ENCODE data around the gene MCAT.
"Not testable (repeated sequence)": the region's sequence is repeated elsewhere in the genome, so short reads cannot be mapped to it uniquely, and the experiment has no call there.

Gene MCAT

GRCh38 chr22:43114958-43115357 is 28.2 kb downstream of the MCAT start:
- Histone ChIP-seq H3K27ac (peak overlapping the region; percentile 39; the same call in 1 of the 2 replicates), H3K4me1 (peaks cover 97% of the 10 kb centered on the region), H3K36me3 (no peaks in the 10 kb centered on the region), H3K9me3 (no peaks in the 10 kb centered on the region), H4K20me1 (peaks cover 6% of the 10 kb centered on the region; the same call in 1 of the 2 replicates), H3K27me3 (peaks cover 23% of the 10 kb centered on the region), H3K4me3 (no peak overlapping the region), H3K4me2 (peak overlapping the region; percentile 92), H3K9ac (no peak overlapping the region)
- TF ChIP-seq Cebpa-rat (IDR thresholded peaks at IDR 0.05) = no peak

- H3K27me3 ChIP-seq = peaks cover 33% of the 10 kb centered on the region
- peak overlapping the region; percentile 16; the same call in 1 of the 2 replicates for H3K9ac ChIP-seq
- H3K4me1 ChIP-seq = peaks cover 90% of the 10 kb centered on the region
- H3K27ac ChIP-seq = peak overlapping the region; percentile 65
- peak overlapping the region; percentile 25 for H3K4me3 ChIP-seq
- no peak for TF ChIP-seq Cebpa-rat (IDR thresholded peaks at IDR 0.05)
- peak overlapping the region; percentile 92 for H3K4me2 ChIP-seq
- no peaks in the 10 kb centered on the region for H3K9me3 ChIP-seq
- H4K20me1 ChIP-seq = peaks cover 6% of the 10 kb centered on the region; the same call in 1 of the 2 replicates
- H3K36me3 ChIP-seq = no peaks in the 10 kb centered on the region
Observed at GRCh38 chr22:43113526-43114251, 29.5 kb downstream of the MCAT start.

- Histone ChIP-seq H4K20me1 (peaks cover 6% of the 10 kb centered on the region; the same call in 1 of the 2 replicates), H3K9me3 (no peaks in the 10 kb centered on the region), H3K27me3 (peaks cover 33% of the 10 kb centered on the region), H3K27ac (peak overlapping the region; percentile 63), H3K4me3 (peak overlapping the region; percentile 75), H3K36me3 (no peaks in the 10 kb centered on the region), H3K4me1 (peaks cover 75% of the 10 kb centered on the region), H3K9ac (peak overlapping the region; percentile 79), H3K4me2 (peak overlapping the region; percentile 92)
- no peak for TF ChIP-seq Cebpa-rat (IDR thresholded peaks at IDR 0.05)
Observed at GRCh38 chr22:43110927-43111623, 32.1 kb downstream of the MCAT start.

- peak within 1 kb of the TSS; percentile 75 for H3K4me3 ChIP-seq
- peak within 1 kb of the TSS; percentile 79 for H3K9ac ChIP-seq
Observed at GRCh38 chr22:43110444-43110926, 32.7 kb downstream of the MCAT start, which contains the start of gene BIK. Gene BIK, plus strand, starts transcription at chr22:43110750. Its CDS starts 13,273 bp downstream, at chr22:43124023.

GRCh38 chr22:43109921-43110443 is 33.2 kb downstream of the MCAT start:
- Histone ChIP-seq H3K9me3 (no peaks in the 10 kb centered on the region), H3K9ac (no peak overlapping the region), H3K4me2 (peak overlapping the region; percentile 92), H3K36me3 (no peaks in the 10 kb centered on the region), H3K27ac (no peak overlapping the region), H4K20me1 (peaks cover 6% of the 10 kb centered on the region; the same call in 1 of the 2 replicates), H3K27me3 (peaks cover 33% of the 10 kb centered on the region), H3K4me3 (peak overlapping the region; percentile 75), H3K4me1 (peaks cover 74% of the 10 kb centered on the region)
- no peak for TF ChIP-seq Cebpa-rat (IDR thresholded peaks at IDR 0.05)

More at GRCh38 chr22:43110444-43110926, 32.7 kb downstream of the MCAT start, which contains the start of gene BIK:
- H3K36me3 ChIP-seq = no peaks in the 10 kb centered on the region
- no peaks in the 10 kb centered on the region for H3K9me3 ChIP-seq
- H3K4me1 ChIP-seq = peaks cover 74% of the 10 kb centered on the region
- H3K4me2 ChIP-seq = peak within 1 kb of the TSS; percentile 92
- TF ChIP-seq Cebpa-rat (IDR thresholded peaks at IDR 0.05) = no peak
- H3K27ac ChIP-seq = peak within 1 kb of the TSS; percentile 63
- peaks cover 33% of the 10 kb centered on the region for H3K27me3 ChIP-seq
- peaks cover 6% of the 10 kb centered on the region; the same call in 1 of the 2 replicates for H4K20me1 ChIP-seq

- H3K4me2 ChIP-seq = no peak overlapping the region; the same call in 1 of the 2 replicates
- no peaks in the 10 kb centered on the region for H3K9me3 ChIP-seq
- H3K4me3 ChIP-seq = no peak overlapping the region
- H3K9ac ChIP-seq = no peak overlapping the region
- no peak for TF ChIP-seq Cebpa-rat (IDR thresholded peaks at IDR 0.05)
- H3K27me3 ChIP-seq = peaks cover 33% of the 10 kb centered on the region
- H4K20me1 ChIP-seq = peaks cover 6% of the 10 kb centered on the region; the same call in 1 of the 2 replicates
- H3K36me3 ChIP-seq = no peaks in the 10 kb centered on the region
- H3K27ac ChIP-seq = no peak overlapping the region
- H3K4me1 ChIP-seq = peaks cover 74% of the 10 kb centered on the region
Observed at GRCh38 chr22:43109511-43109910, 33.7 kb downstream of the MCAT start.

GRCh38 chr22:43106302-43106701 is 36.9 kb downstream of the MCAT start:
- Histone ChIP-seq H3K27ac (no peak overlapping the region), H3K4me3 (no peak overlapping the region)
- TF ChIP-seq Cebpa-rat (IDR thresholded peaks at IDR 0.05) = no peak

GRCh38 chr22:43104950-43105349 is 38.2 kb downstream of the MCAT start:
- Histone ChIP-seq H3K27me3 (peaks cover 10% of the 10 kb centered on the region; the same call in 1 of the 2 replicates), H3K27ac (peak overlapping the region; percentile 37; the same call in 1 of the 2 replicates), H3K4me1 (peaks cover 67% of the 10 kb centered on the region), H3K4me2 (peak overlapping the region; percentile 72)
- H4K20me1 ChIP-seq, H3K9me3 ChIP-seq, H3K36me3 ChIP-seq, H3K9ac ChIP-seq, H3K4me3 ChIP-seq: not testable (repeated sequence)

More at GRCh38 chr22:43106302-43106701, 36.9 kb downstream of the MCAT start:
- H3K9ac ChIP-seq = no peak overlapping the region
- peak overlapping the region; percentile 37; the same call in 1 of the 2 replicates for H3K4me2 ChIP-seq
- H3K4me1 ChIP-seq = peaks cover 64% of the 10 kb centered on the region
- no peaks in the 10 kb centered on the region for H3K36me3 ChIP-seq
- H3K9me3 ChIP-seq = no peaks in the 10 kb centered on the region
- H4K20me1 ChIP-seq = peaks cover 1% of the 10 kb centered on the region; the same call in 1 of the 2 replicates
- H3K27me3 ChIP-seq = peaks cover 23% of the 10 kb centered on the region

GRCh38 chr22:43104056-43104625 is 39.1 kb downstream of the MCAT start:
- Histone ChIP-seq H3K27ac (peak overlapping the region; percentile 37), H3K4me1 (peaks cover 61% of the 10 kb centered on the region), H3K9ac (peak overlapping the region; percentile 53), H3K4me2 (peak overlapping the region; percentile 72)
- H3K36me3 ChIP-seq, H3K27me3 ChIP-seq, H3K4me3 ChIP-seq, H4K20me1 ChIP-seq, H3K9me3 ChIP-seq: not testable (repeated sequence)

Measured in BLaER1 (cell line).